SK-N-SH treated with all-trans-retinoic acid at 6 μM for 48 hours (cell line): ENCODE results near the gene TNKS1BP1.

Experiments
- ARNTL ChIP-seq: fragments of 450-650 bp; formaldehyde crosslinking; IDR thresholded peaks from 2 replicates; pipeline ENCODE4 v1.5.0; 2020; ENCODE audit warnings: low read depth, mild to moderate bottlenecking, moderate library complexity, borderline replicate concordance
- BACH2 ChIP-seq: fragments of 250-450 bp; sonication (Bioruptor Pico); IDR thresholded peaks from 2 replicates; pipeline ENCODE4 v1.9.0; 2021; ENCODE audit warnings: mild to moderate bottlenecking, borderline replicate concordance
- CSDC2 ChIP-seq: fragments of 250-450 bp; sonication (Bioruptor Pico); IDR thresholded peaks from 2 replicates; pipeline ENCODE4 v1.5.0; 2020; ENCODE audit warnings: mild to moderate bottlenecking, moderate library complexity
- PPARA ChIP-seq: fragments of 250-450 bp; sonication (Bioruptor Pico); IDR thresholded peaks from 2 replicates; pipeline ENCODE4 v1.5.0; 2020; ENCODE audit warnings: mild to moderate bottlenecking, borderline replicate concordance
- RARB ChIP-seq: fragments of 250-450 bp; sonication (Bioruptor Pico); IDR thresholded peaks from 2 replicates; pipeline ENCODE4 v1.8.0; 2021; ENCODE audit warnings: mild to moderate bottlenecking, moderate library complexity
- SNAI2 ChIP-seq: fragments of 250-450 bp; sonication (Bioruptor Pico); IDR thresholded peaks from 2 replicates; pipeline ENCODE4 v1.5.0; 2020; ENCODE audit warnings: mild to moderate bottlenecking, moderate library complexity
- TCF4 ChIP-seq: fragments of 250-450 bp; sonication (Bioruptor Pico); IDR thresholded peaks from 2 replicates; pipeline ENCODE4 v1.8.0; 2021; ENCODE audit warnings: mild to moderate bottlenecking, moderate library complexity, borderline replicate concordance
- TOX ChIP-seq: fragments of 250-450 bp; sonication (Bioruptor Pico); IDR thresholded peaks from 2 replicates; pipeline ENCODE4 v1.8.0; 2021; ENCODE audit warnings: mild to moderate bottlenecking, moderate library complexity, borderline replicate concordance
- ZC3H10 ChIP-seq: fragments of 250-450 bp; sonication (Bioruptor Pico); IDR thresholded peaks from 2 replicates; pipeline ENCODE4 v1.5.1; 2021; ENCODE audit warnings: mild to moderate bottlenecking, moderate library complexity
- ZNF565 ChIP-seq: fragments of 450-650 bp; formaldehyde crosslinking; conservative IDR thresholded peaks from 2 replicates; pipeline ENCODE4 v1.5.0; 2020; ENCODE audit warnings: low read depth, mild to moderate bottlenecking, moderate library complexity
- TF ChIP-seq, protein P1 (sequence below): fragments of 250-450 bp; sonication (Bioruptor Pico); IDR thresholded peaks from 2 replicates; pipeline ENCODE4 v1.5.1; 2020; ENCODE audit warnings: low read depth, mild to moderate bottlenecking, moderate library complexity
- TF ChIP-seq, protein P2 (sequence below): fragments of 250-450 bp; sonication (Bioruptor Pico); IDR thresholded peaks from 2 replicates; pipeline ENCODE4 v1.8.0; 2020; ENCODE audit warnings: mild to moderate bottlenecking, moderate library complexity, borderline replicate concordance
- TF ChIP-seq, protein P3 (sequence below): fragments of 250-450 bp; sonication (Bioruptor Pico); IDR thresholded peaks from 2 replicates; pipeline ENCODE4 v1.8.0; 2021; ENCODE audit warnings: low read depth, mild to moderate bottlenecking, moderate library complexity, borderline replicate concordance

GRCh38 chr11:57316017-57316416, 8.7 kb downstream of the TNKS1BP1 start:
- TF ChIP-seq, protein P1, sequence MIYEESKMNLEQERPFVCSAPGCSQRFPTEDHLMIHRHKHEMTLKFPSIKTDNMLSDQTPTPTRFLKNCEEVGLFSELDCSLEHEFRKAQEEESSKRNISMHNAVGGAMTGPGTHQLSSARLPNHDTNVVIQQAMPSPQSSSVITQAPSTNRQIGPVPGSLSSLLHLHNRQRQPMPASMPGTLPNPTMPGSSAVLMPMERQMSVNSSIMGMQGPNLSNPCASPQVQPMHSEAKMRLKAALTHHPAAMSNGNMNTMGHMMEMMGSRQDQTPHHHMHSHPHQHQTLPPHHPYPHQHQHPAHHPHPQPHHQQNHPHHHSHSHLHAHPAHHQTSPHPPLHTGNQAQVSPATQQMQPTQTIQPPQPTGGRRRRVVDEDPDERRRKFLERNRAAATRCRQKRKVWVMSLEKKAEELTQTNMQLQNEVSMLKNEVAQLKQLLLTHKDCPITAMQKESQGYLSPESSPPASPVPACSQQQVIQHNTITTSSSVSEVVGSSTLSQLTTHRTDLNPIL (CRISPR knock-in tag) = no peak
- TF ChIP-seq PPARA (CRISPR knock-in tag) (no peak), ZNF565 (no peak), RARB (CRISPR knock-in tag) (no peak), SNAI2 (no peak), ARNTL (no peak), BACH2 (no peak), ZC3H10 (CRISPR knock-in tag) (no peak), CSDC2 (CRISPR knock-in tag) (no peak), TOX (CRISPR knock-in tag) (no peak), TCF4 (CRISPR knock-in tag) (no peak)
- TF ChIP-seq, protein P2, sequence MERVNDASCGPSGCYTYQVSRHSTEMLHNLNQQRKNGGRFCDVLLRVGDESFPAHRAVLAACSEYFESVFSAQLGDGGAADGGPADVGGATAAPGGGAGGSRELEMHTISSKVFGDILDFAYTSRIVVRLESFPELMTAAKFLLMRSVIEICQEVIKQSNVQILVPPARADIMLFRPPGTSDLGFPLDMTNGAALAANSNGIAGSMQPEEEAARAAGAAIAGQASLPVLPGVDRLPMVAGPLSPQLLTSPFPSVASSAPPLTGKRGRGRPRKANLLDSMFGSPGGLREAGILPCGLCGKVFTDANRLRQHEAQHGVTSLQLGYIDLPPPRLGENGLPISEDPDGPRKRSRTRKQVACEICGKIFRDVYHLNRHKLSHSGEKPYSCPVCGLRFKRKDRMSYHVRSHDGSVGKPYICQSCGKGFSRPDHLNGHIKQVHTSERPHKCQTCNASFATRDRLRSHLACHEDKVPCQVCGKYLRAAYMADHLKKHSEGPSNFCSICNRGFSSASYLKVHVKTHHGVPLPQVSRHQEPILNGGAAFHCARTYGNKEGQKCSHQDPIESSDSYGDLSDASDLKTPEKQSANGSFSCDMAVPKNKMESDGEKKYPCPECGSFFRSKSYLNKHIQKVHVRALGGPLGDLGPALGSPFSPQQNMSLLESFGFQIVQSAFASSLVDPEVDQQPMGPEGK (CRISPR knock-in tag) = no peak
- TF ChIP-seq, protein P3, sequence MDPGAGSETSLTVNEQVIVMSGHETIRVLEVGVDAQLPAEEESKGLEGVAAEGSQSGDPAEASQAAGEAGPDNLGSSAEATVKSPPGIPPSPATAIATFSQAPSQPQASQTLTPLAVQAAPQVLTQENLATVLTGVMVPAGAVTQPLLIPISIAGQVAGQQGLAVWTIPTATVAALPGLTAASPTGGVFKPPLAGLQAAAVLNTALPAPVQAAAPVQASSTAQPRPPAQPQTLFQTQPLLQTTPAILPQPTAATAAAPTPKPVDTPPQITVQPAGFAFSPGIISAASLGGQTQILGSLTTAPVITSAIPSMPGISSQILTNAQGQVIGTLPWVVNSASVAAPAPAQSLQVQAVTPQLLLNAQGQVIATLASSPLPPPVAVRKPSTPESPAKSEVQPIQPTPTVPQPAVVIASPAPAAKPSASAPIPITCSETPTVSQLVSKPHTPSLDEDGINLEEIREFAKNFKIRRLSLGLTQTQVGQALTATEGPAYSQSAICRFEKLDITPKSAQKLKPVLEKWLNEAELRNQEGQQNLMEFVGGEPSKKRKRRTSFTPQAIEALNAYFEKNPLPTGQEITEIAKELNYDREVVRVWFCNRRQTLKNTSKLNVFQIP (CRISPR knock-in tag) = no peak
